Ovary (tissue), 3 donors: ENCODE results near the gene NKAIN4.

Source experiments
- CTCF ChIP-seq, 3 donors: fragments of 450-650 bp in 2 of 3; fragments of 200-600 bp in 1 of 3; IDR thresholded peaks; one replicate each; pipeline versions ENCODE4 v1.5.1 to v1.8.0; 2016 to 2022; ENCODE audit warnings: antibody characterized with exemption in 3 of 3, mild to moderate bottlenecking in 1 of 3
- EP300 ChIP-seq: sonication (generic); formaldehyde crosslinking; IDR thresholded peaks from one replicate; pipeline ENCODE4 v1.6.1; 2017; ENCODE audit warnings: antibody characterized with exemption
- POLR2A ChIP-seq: fragments of 450-650 bp; IDR thresholded peaks from one replicate; pipeline ENCODE4 v1.6.1; 2017; ENCODE audit warnings: antibody characterized with exemption, mild to moderate bottlenecking, moderate library complexity
- donor health status: DM: no; HTN: no; CAD: no.

DNA sequence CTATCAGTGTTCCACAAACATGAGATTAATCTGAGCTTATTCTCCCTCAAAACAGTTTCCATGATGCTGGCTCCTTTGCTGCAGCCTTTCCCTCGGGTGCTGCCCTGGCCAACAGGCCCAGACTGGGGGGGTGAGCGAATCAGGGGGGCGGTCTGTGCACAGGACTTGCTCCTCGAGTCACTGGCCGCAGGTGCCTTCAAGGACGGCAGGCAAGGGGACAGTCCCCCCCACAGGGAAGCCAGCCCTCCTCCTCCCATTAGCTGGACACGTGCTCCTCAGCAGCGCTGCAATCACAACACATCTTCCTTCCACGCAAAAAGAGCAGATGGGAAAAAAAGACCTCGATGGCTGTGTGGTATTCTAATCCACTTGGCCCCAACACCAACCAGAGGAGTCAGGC lies 48.4 kb downstream of the NKAIN4 start:
- TF ChIP-seq CTCF (IDR thresholded peaks at IDR 0.05), result no peak
- no peak for TF ChIP-seq POLR2A
- TF ChIP-seq EP300, result no peak
